ENCODE measurements around the gene REEP3. TPM values are rescaled to one million over a fixed set of nuclear protein-coding genes. Genes with fewer than 3 reads are reported as not detected.

REEP3 gene
- total RNA-seq, 4 donors from 2014 or later, result 27.5 to 32.5 (median 30.4) TPM

DNA sequence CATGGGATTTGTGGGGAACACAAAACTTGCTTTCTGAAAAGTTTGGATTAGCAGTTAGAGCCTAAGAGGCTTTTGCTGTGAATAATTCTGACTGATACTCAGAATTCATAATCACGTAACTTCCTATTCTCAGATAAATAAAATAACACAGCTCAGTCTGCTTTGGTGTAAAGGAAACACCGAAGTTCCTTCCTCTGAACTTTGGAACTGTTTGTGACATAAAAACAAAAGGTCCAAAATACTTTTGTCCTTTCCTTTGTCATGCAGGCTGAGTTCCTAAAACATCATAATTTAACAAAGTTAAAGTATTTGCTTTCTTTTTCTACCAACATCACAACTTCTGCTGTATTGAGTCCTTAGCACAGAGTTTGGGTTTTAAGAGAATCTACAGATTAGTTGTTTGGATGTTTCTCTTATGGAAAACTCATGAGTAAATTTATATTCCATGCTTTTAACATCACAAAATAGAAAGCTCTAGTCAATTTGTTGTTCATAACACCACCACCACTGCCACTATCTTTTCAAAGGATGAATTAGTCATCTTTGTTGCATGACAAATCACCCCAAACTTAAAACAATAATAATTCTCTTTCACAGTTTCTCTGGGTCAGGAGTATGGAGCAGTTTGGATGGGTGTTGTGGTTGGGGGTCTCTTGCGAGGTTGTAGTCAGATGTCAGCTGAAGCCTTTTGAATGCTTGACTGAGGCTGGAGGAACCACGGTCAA, 123.4 kb downstream of the REEP3 start:
- H3K27ac ChIP-seq, result peak overlapping the region; percentile 44 to 79 (median 54)
- no peak for TF ChIP-seq POLR2A (IDR thresholded peaks at IDR 0.05)
- TF ChIP-seq, protein P1, sequence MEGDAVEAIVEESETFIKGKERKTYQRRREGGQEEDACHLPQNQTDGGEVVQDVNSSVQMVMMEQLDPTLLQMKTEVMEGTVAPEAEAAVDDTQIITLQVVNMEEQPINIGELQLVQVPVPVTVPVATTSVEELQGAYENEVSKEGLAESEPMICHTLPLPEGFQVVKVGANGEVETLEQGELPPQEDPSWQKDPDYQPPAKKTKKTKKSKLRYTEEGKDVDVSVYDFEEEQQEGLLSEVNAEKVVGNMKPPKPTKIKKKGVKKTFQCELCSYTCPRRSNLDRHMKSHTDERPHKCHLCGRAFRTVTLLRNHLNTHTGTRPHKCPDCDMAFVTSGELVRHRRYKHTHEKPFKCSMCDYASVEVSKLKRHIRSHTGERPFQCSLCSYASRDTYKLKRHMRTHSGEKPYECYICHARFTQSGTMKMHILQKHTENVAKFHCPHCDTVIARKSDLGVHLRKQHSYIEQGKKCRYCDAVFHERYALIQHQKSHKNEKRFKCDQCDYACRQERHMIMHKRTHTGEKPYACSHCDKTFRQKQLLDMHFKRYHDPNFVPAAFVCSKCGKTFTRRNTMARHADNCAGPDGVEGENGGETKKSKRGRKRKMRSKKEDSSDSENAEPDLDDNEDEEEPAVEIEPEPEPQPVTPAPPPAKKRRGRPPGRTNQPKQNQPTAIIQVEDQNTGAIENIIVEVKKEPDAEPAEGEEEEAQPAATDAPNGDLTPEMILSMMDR (IDR thresholded peaks at IDR 0.05), result no peak

GRCh38 chr10:63645195-63645594, 124.0 kb downstream of the REEP3 start:
- TF ChIP-seq, protein P1 (IDR thresholded peaks at IDR 0.05), result no peak
- TF ChIP-seq POLR2A (IDR thresholded peaks at IDR 0.05), result no peak
- peak overlapping the region; percentile 44 to 79 (median 54) for H3K27ac ChIP-seq

More for the DNA sequence above, 123.4 kb downstream of the REEP3 start:
- DNase-seq, result no peak
- H3K9me3 ChIP-seq, result no peaks in the 10 kb centered on the region
- H3K36me3 ChIP-seq, result no peaks in the 10 kb centered on the region
- H3K27me3 ChIP-seq, result no peaks in the 10 kb centered on the region
- no peaks in the 10 kb centered on the region for H3K4me1 ChIP-seq
- intact Hi-C loops (cut with DNase I), result no loop called here
- no peak overlapping the region for H3K4me3 ChIP-seq
- 68 to 79% methylated on average over 4 of the region's 4 CpGs for WGBS, 2 donors

DNA sequence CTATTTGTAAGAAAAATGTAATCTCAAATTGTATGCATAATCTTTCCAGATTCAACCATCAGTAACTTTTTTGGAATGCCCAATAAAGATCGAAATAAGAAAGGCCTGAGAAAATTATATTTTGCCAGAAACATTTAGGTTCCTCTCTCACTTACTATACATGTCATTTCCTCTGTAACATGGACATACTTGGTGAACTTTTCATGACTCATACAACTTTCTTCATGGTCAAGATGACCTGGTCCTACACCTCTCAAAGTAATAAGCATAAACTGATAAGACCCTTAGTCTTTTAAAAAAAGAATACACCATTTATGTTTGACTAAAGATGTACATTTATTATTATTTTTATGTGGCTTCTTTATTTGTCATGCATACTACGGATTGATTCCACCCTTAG, 125.3 kb downstream of the REEP3 start:
- intact Hi-C loops (cut with DNase I), result no loop called here
- no peak for DNase-seq
- Histone ChIP-seq H3K36me3 (no peaks in the 10 kb centered on the region), H3K27me3 (no peaks in the 10 kb centered on the region), H3K4me3 (no peak overlapping the region), H3K27ac (no peak overlapping the region), H3K9me3 (no peaks in the 10 kb centered on the region), H3K4me1 (no peaks in the 10 kb centered on the region)
- 87 to 93% methylated on average over 2 of the region's 2 CpGs for WGBS, 2 donors
- TF ChIP-seq, protein P1 (IDR thresholded peaks at IDR 0.05), result no peak
- no peak for TF ChIP-seq POLR2A (IDR thresholded peaks at IDR 0.05)

More at GRCh38 chr10:63645195-63645594, 124.0 kb downstream of the REEP3 start:
- WGBS, 2 donors, result 71 to 82% methylated on average over 1 of the region's 2 CpGs
- H3K27me3 ChIP-seq, result no peaks in the 10 kb centered on the region
- no peaks in the 10 kb centered on the region for H3K9me3 ChIP-seq
- no peak for DNase-seq
- H3K4me1 ChIP-seq, result no peaks in the 10 kb centered on the region
- intact Hi-C loops (cut with DNase I), result no loop called here
- H3K36me3 ChIP-seq, result no peaks in the 10 kb centered on the region
- H3K4me3 ChIP-seq, result no peak overlapping the region

DNA sequence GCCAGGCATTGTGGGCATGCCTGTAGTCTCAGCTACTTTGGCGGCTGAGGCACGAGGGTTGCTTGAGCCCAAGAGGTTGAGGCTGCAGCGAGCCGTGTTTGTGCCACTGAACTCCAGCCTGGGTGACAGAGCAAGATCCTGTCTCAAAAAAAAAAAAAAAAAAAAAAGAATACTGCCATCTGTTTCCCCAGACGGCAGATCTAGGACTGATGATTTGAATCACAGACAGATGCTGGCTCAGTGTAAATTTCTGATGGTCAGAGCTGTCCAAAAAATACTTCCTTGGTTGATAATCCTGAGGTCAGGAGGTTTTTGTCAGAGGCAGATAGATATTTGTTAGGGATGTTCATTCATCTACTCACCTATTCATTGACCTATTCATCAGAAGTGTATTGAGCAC, 130.7 kb downstream of the REEP3 start:
- WGBS, 2 donors, result 67 to 68% methylated on average over 4 to 5 of the region's 5 CpGs
- intact Hi-C loops (cut with DNase I), result no loop called here
- H3K9me3 ChIP-seq, result no peaks in the 10 kb centered on the region
- TF ChIP-seq, protein P1 (IDR thresholded peaks at IDR 0.05), result no peak
- no peak for TF ChIP-seq POLR2A (IDR thresholded peaks at IDR 0.05)
- H3K27me3 ChIP-seq, result no peaks in the 10 kb centered on the region
- H3K4me1 ChIP-seq, result no peaks in the 10 kb centered on the region
- no peaks in the 10 kb centered on the region for H3K36me3 ChIP-seq
- no peak overlapping the region for H3K4me3 ChIP-seq
- H3K27ac ChIP-seq, result no peak overlapping the region
- no peak for DNase-seq

DNA sequence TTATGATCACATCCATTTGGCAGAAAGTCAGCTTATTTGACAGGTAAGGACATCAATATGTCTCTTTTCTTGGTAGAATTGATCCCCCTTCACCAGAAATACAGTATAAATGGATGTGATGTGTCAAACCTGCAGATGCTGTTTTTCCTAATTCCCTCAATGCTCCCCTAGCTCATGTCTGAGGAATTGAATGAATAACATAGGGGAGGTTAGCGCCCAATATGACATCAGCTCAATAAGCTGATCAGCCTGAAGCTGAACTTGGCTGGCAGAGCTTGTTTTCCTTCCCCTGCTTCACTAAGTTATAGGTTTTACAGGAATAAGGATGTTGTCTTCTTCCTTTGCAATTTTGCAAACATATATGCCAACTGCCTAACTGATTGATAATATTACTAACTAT, 132.5 kb downstream of the REEP3 start:
- DNase-seq, result no peak
- Histone ChIP-seq H3K27me3 (no peaks in the 10 kb centered on the region), H3K4me1 (no peaks in the 10 kb centered on the region), H3K36me3 (no peaks in the 10 kb centered on the region), H3K27ac (no peak overlapping the region), H3K9me3 (no peaks in the 10 kb centered on the region), H3K4me3 (no peak overlapping the region)
- 58 to 60% methylated on average over 1 of the region's 1 CpG for WGBS, 2 donors
- intact Hi-C loops (cut with DNase I), result no loop called here
- TF ChIP-seq, protein P1 (IDR thresholded peaks at IDR 0.05), result no peak
- TF ChIP-seq POLR2A (IDR thresholded peaks at IDR 0.05), result no peak
